Mucosa of gallbladder (tissue), 1 donor: ENCODE data around the gene ACHE. TPM values are rescaled to one million over a fixed set of nuclear protein-coding genes. Genes with fewer than 3 reads are reported as not detected.
"Not testable (repeated sequence)": the region's sequence is repeated elsewhere in the genome, so short reads cannot be mapped to it uniquely, and the experiment has no call there.

Source experiments
- DNase-seq: peaks from one replicate; pipeline ENCODE4 v3.0.0-alpha.2; 2020; ENCODE audit warnings: low spot score
- total RNA-seq: library from RNA; stranded (reverse); gene quantifications from one replicate; pipeline ENCODE4 v1.2.1, GENCODE V29; 2021
- donor health status: DM: no; HTN: no; CAD: no.

Gene ACHE
- 8.4 TPM for total RNA-seq

DNA sequence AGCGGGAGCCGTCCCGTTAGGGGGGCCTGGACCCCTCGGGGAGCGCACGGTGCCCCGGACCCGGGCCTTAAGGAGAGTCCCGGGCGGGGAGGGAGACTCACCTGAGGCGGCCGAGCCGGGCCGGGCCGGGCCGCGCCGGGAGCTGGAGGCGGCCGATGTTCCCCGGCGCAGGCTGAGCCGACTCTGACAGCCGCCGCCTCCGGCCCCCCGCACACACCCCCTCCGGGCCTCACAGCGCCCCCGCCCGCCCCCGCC is at the start of gene ACHE:
ACHE (minus strand) TSS at position 188 of the 255 bp plus-strand sequence. CDS start 1,656 bp downstream, outside the sequence.
- DNase-seq, result no peak

DNA sequence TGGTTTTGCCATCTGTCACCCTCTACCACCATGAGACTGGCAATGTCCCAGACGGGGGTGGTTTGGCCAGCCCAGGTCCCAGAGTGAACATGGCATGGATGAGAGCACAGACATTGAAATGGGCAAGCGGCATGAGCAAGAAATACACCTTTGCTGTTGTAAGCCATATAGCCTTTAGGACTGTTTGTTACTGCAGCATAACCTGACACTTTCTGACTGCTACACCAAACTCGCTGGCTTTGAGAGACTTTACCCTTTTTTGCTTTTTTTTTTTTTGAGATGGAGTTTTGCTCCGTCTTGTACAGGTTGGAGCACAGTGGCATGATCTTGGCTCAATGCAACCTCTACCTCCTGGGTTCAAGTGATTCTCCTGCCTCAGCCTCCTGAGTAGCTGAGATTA is 48.5 kb upstream of the ACHE start:
- DNase-seq, result no peak

DNA sequence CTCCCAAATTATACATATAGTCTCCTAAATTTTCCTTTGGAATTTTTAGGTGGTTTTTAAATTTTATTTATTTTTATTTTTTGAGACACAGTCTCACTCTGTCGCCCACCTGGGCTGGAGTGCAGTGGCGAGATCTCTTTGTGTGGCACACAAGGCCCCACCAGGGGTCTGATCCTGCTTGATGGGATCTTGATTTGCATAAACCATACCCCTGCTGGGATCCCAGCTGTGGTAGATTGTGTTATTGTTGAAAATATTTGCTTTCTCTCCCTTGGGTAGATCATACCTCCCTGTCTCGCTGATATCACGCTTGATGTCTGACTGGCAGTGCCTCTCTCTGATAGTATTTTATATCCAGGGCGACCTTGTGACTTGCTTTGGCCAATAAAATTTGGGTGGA is 48.0 kb upstream of the ACHE start:
- DNase-seq, result no peak

DNA sequence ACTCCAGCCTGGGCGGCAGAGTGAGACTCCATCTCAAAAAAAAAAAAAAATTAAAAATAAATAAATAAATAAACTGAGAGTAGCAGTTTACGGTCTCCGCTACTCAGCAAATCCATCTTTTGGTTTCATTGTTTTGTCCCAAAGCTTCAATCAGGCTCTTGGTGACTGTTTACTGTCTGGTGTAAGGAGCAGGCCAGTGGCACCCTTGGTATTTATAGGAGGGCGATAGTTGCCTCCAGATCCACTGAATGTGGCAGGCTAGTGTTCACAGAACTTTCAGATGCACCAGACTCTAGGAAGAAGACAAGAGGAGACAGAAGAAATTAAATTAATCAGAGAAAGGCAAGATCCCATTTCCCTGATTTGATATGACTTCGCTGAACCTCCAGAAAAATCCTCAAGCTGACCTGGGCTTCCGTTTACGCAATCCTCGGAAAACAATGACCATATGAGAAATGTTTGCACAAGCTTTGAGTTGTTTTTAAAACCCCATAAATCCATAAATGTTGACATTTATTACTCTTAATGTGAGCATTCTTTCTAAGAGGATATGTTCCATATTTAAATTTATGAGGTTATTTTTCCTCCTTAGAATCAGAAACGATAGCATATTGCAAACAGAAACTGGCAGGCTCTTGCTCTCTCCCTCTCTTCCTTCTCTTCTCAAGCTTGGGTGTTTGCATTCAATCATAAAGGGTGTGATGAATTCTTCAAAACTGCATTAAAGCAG is 46.5 kb upstream of the ACHE start:
- DNase-seq, result no peak

DNA sequence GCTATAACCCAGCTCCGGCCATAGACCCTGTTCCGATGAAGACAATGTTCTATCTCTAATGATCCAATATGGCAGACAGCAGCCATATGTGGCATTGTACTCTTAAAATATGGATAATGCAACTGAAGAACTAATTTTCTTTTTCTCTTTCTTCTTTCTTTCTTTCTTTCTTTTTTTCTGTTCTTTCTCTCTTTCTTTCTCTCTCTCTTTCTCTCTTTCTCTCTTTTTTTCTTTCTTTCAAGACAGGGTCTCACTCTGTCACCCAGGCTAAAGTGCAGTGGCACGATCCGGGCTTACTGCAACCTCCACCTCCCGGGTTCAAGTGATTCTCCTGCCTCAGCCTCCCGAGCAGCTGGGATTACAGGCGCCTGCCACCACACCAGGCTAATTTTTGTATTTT is 40.5 kb upstream of the ACHE start:
- DNase-seq, result not testable (repeated sequence)

DNA sequence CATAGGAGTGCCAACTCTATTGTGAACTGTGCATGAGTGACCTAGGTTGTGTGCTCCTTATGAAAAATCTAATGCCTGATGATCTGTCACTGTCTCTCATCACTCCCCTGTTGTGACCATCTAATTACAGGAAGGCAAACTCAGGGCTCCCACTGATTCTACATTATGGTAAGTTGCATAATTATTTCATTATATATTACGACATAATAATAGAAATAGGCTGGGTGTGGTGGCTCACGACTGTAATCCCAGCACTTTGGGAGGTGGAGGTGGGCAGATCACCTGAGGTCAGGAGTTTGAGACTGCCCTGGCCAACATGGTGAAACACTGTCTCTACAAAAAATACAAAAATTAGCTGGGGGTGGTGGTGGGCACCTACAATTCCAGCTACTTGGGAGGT is 39.7 kb upstream of the ACHE start:
- DNase-seq, result not testable (repeated sequence)

DNA sequence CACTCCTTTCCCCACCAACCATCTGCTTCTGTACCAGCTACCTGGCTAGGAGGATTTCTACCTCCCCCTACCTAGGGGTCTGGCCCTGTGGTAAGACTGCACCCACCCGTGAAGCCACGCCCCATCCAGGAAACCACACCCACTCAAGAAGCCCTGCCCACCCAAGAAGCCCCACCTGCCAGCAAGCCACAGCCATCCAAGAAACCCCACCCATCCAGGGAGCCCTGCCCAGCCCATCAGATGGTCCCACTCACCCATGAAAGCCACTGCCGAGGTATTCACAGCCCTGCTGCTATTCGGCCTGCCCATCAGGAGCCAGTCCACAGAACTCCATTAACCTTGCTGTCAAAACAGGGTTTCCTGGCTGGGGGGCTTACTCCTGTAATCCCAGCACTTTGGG is 38.0 kb upstream of the ACHE start:
- DNase-seq, result no peak

DNA sequence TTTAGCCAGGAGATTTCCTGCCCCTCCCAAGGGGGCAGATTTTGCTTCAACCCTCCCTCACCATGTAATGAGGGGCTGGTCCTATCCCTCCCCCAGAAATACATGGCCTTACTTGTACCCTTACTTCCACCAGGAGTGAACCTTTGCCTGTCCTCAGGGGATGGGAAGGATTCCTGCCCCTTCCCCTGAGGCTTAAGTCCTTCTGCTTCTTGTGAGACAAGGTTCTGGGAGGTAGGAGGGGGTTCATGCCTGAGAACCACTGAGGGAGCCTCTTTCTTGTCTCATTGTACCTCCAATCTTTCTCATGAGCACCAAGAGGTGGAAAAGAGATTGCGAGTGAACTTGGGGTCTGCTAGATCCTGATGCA is 34.1 kb upstream of the ACHE start:
- no peak for DNase-seq

DNA sequence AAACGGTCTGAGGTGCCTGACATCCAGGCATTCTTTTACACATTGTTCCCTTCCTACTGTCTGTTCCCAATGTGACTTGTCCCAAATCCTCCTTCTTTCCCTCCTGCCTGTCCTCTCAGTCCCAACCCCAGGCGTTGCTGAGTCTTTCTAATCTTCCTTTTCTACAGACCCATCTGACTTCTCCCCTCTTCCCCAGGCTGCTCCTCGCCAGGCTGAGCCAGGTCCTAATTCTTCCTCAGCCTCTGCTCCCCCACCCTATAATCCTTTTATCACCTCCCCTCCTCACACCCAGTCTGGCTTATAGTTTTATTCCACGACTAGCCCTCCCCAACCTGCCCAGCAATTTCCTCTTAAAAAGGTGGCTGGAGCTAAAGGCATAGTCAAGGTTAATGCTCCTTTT is 27.9 kb upstream of the ACHE start:
- not testable (repeated sequence) for DNase-seq

DNA sequence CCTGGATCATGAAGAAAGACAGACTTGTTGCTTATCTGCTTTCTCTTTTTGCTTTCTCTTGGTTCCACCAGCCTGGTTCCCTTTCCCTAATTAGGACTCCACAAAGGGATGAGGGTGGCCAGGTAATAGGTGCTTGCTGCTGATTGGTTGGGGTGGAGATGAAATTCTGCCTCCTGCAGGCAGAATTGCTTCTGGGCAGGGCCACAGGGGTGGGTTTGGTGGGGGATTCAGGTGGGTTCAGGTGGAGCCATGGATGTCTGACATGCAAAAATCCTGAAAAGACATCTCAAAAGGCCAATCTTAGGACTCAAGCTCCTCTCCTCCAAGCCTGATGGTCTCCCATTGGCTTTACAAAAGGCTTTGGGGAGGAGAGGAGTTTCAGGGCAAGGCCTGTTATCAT is 25.4 kb upstream of the ACHE start:
- no peak for DNase-seq

DNA sequence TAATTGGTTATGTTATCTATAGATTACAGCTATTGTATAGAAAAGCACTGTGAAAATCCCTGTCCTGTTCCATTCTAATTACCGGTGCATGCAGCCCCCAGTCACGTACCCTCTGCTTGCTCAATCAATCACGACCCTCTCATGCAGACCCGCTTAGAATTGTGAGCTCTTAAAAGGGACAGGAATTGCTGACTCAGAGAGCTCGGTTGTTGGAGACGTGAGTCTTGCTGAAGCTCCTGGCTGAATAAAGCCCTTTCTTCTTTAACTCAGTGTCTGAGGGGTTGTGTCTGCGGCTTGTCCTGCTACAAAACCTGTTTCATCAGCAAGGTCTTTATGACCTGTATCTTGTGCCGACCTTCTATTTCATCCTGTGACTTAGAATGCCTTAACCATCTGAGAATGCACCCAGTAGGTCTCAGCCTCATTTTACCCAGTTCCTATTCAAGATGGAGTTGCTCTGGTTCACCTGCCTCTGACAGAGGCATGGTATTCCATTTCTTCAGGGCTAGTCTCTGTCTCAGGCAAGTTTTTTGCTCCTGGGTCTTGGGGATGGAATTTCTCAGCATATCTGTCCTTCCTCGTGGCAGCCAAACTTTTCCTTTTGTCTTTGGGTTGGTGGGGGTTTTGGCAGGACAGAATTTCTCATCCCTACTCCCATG is 24.2 kb upstream of the ACHE start:
- DNase-seq, result not testable (repeated sequence)

DNA sequence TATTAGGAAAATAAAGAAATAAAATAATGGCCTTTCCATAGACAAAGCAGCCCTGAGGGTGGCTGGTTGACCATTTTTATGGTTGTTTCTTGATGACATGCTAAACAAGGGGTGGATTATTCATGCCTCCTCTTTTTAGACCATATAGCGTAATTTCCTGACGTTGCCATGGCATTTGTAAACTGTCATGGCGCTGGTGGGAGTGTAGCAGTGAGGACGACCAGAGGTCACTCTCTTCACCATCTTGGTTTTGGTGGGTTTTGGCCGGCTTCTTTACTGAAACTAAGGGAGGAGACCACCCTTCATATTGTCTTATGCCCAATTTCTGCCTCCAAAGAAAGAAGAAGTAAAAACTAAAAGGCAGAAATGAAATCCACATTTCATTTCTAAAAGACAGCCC is 23.6 kb upstream of the ACHE start:
- DNase-seq, result not testable (repeated sequence)

DNA sequence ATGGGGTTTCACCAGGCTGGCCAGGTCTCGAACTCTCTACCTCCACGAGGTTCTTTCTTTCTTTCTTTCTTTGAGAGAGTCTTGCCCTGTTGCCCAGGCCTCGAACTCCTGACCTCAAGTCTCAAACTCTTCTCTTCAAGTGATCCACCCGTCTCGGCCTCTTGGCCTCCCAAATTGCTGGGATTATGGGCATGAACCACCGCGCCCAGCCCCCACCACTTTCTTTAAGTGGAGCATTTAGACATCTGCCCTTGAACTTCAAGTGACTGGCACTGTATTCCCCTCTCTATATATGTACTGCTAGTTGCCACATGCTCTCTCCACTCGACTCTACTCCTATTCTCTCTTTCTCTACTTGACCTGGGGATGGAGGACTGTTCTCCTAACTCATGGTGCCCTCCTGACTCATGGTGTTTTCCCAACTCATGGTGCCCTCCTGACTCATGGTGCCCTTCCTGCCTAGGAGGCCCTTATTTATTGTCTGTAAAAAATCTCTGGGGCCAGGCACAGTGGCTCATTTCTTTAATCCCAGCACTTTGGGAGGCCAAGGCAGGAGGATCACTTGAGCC is 19.3 kb upstream of the ACHE start:
- no peak for DNase-seq

DNA sequence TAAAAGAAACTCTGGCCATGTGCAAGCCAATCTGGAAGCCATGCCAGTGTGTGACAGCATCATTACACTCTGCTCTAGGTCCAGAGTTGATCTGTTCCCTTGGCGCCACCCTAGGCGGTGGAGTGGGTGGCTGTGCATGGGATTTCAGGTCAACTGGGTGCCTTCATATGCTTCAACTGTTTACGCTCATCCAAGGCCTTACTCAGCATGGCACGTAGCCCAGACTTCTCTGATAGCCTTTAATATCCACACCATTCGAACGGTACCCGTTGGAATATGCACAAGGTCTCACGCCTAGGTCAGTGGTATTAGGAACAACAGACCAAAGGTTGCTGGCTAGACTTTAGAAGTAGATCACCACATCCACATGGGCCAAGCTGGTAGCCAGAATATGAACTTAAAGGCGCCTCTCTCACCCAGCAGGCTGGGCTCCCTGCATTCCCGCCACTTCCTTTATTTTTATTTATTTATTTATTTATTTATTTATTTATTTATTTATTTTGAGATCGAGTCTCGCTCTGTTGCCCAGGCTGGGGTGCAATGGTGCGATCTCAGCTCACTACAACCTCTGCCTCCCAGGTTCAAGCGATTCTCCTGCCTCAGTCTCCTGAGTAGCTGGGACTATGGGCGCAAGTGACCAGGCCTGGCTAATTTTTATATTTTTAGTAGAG is 18.7 kb upstream of the ACHE start:
- peak; percentile 91 for DNase-seq

DNA sequence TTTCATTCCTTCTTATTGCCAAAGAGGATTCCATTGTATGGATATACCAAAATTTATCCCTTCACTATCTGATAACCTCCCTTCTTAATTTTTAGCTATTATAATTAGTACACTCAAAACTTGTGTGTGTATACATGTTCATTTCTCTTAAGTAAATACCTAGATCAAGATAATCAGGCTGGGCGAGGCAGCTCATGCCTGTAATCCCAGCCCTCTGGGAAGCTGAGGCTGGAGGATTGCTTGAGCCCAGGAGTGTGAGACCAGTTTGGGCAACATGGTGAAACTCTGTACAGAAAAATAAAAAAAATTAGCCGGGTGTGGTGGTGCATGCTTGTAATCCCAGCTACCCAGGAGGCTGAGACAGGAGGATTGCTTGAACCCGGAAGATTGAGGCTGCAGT is 15.8 kb upstream of the ACHE start:
- no peak for DNase-seq

DNA sequence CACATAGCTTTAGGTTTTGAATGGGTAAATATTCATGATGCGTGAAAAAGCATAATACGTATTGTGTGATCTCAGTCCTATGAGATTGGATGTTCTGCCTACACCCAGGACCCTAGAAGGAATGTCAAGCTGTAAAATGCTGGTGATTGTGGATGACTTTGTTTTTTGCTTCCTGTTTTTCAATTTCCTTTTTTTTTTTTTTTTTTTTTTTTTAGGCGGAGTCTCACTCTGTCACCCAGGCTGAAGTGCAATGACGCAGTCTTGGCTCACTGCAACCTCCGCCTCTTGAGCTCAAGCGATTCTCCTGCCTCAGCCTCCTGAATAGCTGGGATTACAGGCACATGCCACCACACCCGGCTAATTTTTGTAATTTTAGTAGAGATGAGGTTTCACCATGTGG is 14.8 kb upstream of the ACHE start:
- DNase-seq, result not testable (repeated sequence)

DNA sequence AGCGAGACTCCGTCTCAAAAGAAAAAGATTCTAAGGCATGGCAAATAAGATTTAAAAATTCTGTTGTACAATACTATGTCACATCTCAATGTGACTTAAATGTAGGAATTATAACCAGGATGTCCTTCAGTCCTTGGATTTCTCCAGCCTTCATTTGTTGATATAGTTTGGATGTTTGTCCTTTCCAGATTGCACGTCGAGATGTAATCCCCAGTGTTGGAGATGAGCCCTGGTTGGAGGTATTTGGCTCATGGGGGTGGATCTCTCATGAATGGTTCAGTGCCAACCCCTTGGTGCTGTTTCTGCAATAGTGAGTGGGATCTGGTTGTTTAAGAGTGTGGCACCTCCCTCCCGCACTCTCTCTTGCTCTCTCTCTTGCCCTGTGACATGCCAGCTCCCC is 12.8 kb upstream of the ACHE start:
- DNase-seq, result no peak

DNA sequence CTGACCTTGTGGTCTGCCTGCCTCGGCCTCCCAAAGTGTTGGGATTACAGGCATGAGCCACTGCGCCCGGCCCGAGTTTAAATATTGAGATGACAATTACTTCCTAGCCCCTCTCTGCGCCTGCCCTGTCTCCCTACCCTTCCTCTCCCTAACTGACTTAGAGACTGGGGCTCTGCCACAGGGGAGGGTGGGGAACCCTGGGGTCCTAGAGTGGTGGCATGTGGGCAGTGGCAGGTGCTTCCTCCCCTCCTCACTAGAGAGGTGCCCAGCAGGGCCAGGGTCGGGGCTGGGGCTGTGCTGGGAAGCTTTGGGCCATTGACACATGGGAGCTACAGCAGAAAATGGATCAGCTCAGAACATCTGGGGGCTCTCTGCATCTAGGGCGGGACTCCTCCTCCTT is 7.0 kb upstream of the ACHE start:
- no peak for DNase-seq

DNA sequence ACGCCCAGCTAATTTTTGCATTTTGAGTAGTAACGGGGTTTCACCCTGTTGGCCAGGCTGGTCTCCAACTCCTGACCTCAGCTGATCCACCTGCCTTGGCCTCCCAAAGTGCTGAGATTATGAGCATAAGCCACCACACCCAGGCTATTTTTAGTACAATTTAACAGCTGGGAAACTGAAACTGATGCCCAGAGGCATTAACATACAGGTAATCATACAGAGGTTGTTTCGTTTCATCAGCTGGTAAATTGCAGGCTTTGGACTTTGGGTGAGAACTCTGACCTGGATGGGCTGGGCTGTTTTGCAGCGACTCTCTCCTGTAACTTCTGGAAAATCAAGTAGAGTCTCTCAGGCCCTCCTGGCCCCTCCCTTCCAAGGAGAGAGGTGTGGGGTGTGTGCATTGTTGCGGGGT is 6.2 kb upstream of the ACHE start:
- DNase-seq, result no peak

DNA sequence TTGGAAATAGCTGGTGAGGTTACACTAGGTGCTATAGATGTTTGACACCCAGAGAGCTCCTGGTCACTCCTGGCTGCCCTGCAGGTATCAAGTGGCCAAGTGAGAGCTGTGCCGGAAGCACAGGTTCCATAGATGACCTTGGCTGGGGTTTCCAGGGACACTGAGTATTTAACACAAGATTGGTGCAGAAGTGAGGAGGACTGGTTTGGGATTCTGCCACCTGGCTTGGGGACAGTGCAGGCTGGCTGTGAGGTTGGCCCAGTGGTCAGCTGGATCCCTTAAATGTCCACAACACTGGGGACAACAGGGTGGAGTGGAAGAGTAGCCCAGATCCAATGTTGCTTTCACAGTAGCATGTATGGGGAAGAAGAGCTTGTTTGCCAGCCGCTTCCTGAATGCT is 5.3 kb upstream of the ACHE start:
- no peak for DNase-seq

DNA sequence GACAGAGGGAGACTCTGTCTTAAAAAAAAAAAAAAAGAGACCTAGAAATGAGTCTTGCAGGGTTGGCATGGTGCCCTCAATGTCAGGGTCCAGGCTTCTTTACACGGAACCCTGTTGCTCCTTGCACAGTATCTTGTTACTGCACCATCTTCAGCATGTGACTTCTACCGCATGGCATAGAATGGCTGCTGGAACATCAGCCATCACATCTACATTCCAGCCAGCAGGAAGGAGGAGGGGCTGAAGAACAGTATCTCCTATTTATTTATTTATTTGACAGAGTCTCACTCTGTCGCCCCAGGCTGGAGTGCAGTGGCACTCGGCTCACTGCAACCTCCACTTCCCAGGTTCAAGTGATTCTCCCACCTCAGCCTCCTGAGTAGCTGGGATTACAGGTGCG is 3.7 kb upstream of the ACHE start:
- DNase-seq, result no peak

DNA sequence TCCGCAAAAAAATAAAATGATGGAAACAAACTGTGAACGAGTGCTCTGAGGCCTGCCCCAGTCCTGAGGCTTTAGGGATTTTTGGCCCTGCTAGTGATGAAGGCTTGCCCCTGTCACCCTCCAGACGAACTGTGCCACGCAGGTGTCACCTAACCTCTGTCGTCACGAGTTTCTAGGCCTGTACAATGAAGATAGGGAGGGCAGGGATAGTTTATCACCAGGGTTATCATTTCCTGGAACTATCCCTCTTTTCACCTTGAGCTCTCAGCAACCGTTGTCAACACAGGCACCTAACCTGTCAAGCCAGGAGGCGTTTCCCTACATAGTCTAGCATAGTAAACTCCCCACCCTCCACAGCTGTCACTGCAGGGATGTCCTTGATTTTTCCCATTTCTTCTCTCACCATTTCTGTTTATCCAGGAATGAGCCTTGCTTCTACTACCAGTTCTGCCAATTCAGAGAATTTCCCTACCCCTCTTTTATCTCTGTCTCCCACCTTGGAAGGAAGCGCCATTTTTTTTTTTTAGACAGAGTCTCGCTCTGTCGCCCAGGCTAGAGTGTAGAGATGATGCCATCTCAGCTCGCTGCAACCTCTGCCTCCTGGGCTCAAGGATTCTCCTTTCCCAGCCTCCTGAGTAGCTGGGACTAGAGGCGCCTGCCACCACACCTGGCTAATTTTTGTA is 2.2 kb upstream of the ACHE start:
- no peak for DNase-seq
